ENCODE measurements around the gene MAPKBP1. TPM values are rescaled to one million over a fixed set of nuclear protein-coding genes. Genes with fewer than 3 reads are reported as not detected.

The MAPKBP1 gene
- polyA plus RNA-seq, 2 of the 4 experiments (the other 2 are of a cell fraction): 2.5 to 6.1 TPM

GRCh38 chr15:41799488-41799805 is 25.2 kb downstream of the MAPKBP1 start:
- CTCF ChIA-PET: no interaction called here

GRCh38 chr15:41801185-41801584 is 26.9 kb downstream of the MAPKBP1 start:
- ChIA-PET CTCF (interaction anchor here (1.0 to 2.5 kb wide), 2 partner anchors 28 to 198 kb away, joined by 3 to 7 read pairs; no protein-coding TSS in a partner anchor), POLR2A (no interaction called here)
- FAIRE-seq (no peak), ATAC-seq (no peak), DNase-seq (ENCODE audit: low read depth in 1 of 2, low spot score in 1 of 2) (no peak)
- H3K27ac ChIP-seq: no peak overlapping the region
- no peak overlapping the region for H3K4me2 ChIP-seq
- H3K4me1 ChIP-seq: no peaks in the 10 kb centered on the region
- WGBS (ENCODE audit: missing lambda C conversion rate): 93% methylated on average over 3 of the region's 3 CpGs
- no peaks in the 10 kb centered on the region for H3K9me3 ChIP-seq
- no peak overlapping the region for H3K4me3 ChIP-seq
- no peak for TF ChIP-seq HOXB5 (CRISPR knock-in tag; IDR thresholded peaks at IDR 0.05)
- TF ChIP-seq CEBPB (IDR thresholded peaks at IDR 0.05): no peak
- TF ChIP-seq HDAC2 (IDR thresholded peaks at IDR 0.05): no peak
- TF ChIP-seq BCL3 (IDR thresholded peaks at IDR 0.05): no peak
- no peak for TF ChIP-seq JUN (IDR thresholded peaks at IDR 0.05)
- TF ChIP-seq BHLHE40 (IDR thresholded peaks at IDR 0.05; ENCODE audit: low read depth, low read length): no peak
- TF ChIP-seq ATOH8 (CRISPR knock-in tag; IDR thresholded peaks at IDR 0.05; ENCODE audit: low read depth): no peak
- TF ChIP-seq HES2 (IDR thresholded peaks at IDR 0.05): no peak
- no peak for TF ChIP-seq REST (IDR thresholded peaks at IDR 0.05)
- no peak for TF ChIP-seq GATA3 (IDR thresholded peaks at IDR 0.05; ENCODE audit: borderline replicate concordance)
- no peak for TF ChIP-seq ZNF302 (CRISPR knock-in tag; IDR thresholded peaks at IDR 0.05)
- no peak for TF ChIP-seq ZSCAN20 (CRISPR knock-in tag; IDR thresholded peaks at IDR 0.05)
- no peak for TF ChIP-seq POLR2A (IDR thresholded peaks at IDR 0.05; ENCODE audit: low read length)
- TF ChIP-seq TFCP2L1 (CRISPR knock-in tag; IDR thresholded peaks at IDR 0.05): no peak
- no peak for TF ChIP-seq NFE2L2 (conservative IDR thresholded peaks at IDR 0.05; ENCODE audit: low read length)

More at GRCh38 chr15:41799488-41799805, 25.2 kb downstream of the MAPKBP1 start:
- DNase-seq (ENCODE audit: low read depth in 1 of 2, low spot score in 1 of 2) (no peak), FAIRE-seq (no peak), ATAC-seq (no peak)
- WGBS (ENCODE audit: missing lambda C conversion rate): 90% methylated on average over 5 of the region's 5 CpGs
- TF ChIP-seq FOXS1 (CRISPR knock-in tag; IDR thresholded peaks at IDR 0.05): no peak
- TF ChIP-seq GATA3 (IDR thresholded peaks at IDR 0.05; ENCODE audit: borderline replicate concordance): no peak
- TF ChIP-seq JUNB (IDR thresholded peaks at IDR 0.05): no peak
- TF ChIP-seq ELK1 (IDR thresholded peaks at IDR 0.05; ENCODE audit: low read depth, low read length): no peak
- no peak for TF ChIP-seq HMGXB4 (CRISPR knock-in tag; IDR thresholded peaks at IDR 0.05; ENCODE audit: borderline replicate concordance)
- TF ChIP-seq HOXA7 (CRISPR knock-in tag; IDR thresholded peaks at IDR 0.05): no peak
- TF ChIP-seq ZC3H11A (IDR thresholded peaks at IDR 0.05): no peak
- TF ChIP-seq RNF2 (IDR thresholded peaks at IDR 0.05; ENCODE audit: borderline replicate concordance, low read depth): no peak
- TF ChIP-seq RARB (CRISPR knock-in tag; IDR thresholded peaks at IDR 0.05): no peak
- TF ChIP-seq SREBF2 (IDR thresholded peaks at IDR 0.05): no peak
- TF ChIP-seq CBX2 (IDR thresholded peaks at IDR 0.05; ENCODE audit: borderline replicate concordance, low read depth): no peak
- Histone ChIP-seq H3K4me3 (no peak overlapping the region), H3K9me3 (no peaks in the 10 kb centered on the region), H3K4me2 (no peak overlapping the region), H3K27ac (no peak overlapping the region), H3K4me1 (no peaks in the 10 kb centered on the region)
- POLR2A ChIA-PET: no interaction called here

Measured in A549 (cell line).